ENCODE measurements around the gene UBL5.
A peak's percentile ranks its signal among the peaks of the same experiment; 100 is the strongest.
"Not testable (repeated sequence)": the region's sequence is repeated elsewhere in the genome, so short reads cannot be mapped to it uniquely, and the experiment has no call there.

The UBL5 gene

DNA sequence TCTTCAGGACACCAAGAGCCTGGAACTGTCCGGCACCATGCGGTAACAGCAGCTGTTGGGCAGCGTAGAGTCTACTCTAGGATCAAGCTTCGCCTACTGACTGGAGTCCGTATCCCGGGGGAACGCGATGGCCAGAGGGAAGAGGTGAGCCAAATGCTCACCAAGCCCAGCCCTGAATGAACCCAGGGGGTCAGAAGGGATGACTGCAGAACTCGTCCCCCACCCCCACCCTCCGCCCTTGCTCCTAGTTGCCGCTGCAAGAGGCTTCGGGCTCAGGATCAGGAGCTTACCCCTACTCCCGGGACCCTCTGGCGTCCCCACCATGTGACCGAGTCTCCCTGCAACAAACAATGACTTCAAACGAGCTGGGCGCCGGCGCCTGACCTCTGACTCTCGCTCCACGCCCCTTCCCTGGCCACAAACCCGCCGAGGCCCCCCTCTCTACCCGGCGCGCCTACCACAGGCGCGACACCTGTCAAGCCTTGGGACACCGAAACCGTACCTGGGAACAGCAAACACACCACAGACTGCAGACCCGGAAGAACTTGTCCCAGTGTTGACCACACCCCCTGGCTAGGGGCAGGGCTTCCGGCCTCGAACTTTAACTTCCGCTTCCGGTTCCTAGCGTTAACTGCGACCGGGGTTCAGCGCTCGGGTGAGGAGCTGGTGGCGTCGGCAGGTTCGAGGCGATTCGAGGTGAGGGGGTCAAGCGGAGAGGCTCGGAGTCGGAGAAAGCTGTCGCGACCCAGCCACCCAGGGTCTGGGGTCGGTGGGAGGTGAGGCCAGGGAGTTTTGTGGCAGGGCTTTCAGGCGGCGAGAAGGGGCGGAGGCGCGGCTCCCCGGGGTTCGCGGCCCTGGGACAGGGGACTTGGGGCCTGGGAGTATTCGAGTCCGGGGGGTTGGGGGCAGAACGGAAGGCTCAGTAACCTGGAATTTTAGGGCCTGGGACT lies at the start of gene UBL5:
UBL5 (plus strand) TSS at position 630 of the 950 bp plus-strand sequence. CDS start 420 bp downstream, outside the sequence.
- peak; percentile 74 to 81 for DNase-seq (ENCODE audit: low read depth in 2 of 2)

DNA sequence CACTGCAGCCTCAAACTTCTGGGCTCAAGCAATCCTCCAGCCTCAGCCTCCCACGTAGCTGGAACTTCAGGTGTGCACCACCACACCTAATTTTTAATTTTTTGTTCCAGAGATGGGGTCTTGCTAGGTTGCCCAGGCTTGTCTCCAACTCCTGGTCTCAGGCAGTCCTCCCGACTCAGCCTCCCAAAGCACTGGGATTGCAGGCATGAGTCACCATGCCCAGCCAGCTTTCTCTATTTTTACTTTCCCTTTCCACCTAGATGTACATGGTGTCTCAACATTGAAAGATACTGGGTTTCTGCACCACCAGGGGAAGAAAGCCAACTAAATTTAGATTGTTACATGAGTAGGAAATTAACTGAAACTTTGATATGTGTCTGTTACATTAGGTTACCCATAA lies 45.4 kb upstream of the UBL5 start:
- DNase-seq (ENCODE audit: low read depth in 2 of 2), result no peak

DNA sequence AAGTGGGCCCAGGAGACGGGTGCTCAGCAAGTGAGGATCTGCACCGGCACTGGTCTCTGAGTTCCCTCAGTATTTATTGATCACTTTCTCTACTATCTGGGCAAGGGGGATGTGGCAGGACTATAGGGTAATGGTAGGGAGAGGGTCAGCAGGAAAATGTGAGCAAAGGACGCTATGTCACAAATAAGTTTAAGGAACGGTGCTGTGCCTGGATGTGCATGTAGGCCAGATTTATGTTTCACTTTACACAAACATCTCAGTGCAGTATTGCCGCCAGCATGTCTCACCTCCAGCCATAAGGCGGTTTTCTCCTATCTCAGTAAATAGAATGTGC lies 43.6 kb upstream of the UBL5 start:
- not testable (repeated sequence) for DNase-seq (ENCODE audit: low read depth in 2 of 2)

DNA sequence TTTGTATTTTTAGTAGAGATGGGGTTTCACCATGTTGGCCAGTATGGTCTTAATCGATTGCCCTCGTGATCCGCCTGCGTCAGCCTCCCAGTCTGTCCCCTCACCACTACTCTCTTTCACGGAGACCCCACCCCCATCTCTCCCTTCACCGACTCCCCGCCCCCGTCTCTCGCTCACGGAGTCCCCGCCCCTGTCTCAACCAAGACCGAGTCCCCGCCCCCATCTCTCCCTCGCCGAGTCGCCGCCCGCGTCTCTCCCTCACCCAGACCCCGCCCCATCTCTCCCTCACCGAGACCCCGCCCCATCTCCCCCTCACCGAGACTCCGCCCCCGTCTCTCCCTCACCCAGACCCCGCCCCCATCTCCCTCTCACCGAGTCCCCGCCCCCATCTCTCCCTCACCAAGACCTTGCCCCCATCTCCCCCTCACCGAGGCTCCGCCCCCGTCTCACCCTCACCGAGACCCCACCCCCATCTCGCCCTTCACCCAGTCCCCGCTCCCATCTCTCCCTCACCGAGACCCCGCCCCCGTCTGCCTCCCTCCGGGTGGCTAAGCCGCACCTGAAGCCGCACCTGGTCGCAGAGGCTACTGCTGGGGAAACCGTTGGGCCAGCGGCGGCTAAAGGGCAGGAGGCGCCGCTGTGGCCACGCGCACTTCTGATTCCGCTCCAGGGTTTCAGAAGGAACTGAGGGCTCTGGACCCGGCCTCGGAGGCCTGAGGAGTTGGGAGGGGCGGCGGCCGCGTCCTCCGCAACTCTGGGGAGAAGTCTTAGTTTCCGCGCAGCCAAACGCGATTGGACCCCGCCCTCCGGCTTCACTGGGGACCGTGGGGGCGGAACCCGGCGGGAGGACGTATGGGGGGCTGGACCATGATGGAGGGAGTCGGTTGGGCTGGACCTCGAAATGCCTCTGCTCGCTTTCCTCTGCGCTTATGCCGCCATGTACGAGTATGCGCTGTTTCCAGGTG lies 42.1 kb upstream of the UBL5 start:
- peak; percentile 91 to 99 for DNase-seq (ENCODE audit: low read depth in 2 of 2)

DNA sequence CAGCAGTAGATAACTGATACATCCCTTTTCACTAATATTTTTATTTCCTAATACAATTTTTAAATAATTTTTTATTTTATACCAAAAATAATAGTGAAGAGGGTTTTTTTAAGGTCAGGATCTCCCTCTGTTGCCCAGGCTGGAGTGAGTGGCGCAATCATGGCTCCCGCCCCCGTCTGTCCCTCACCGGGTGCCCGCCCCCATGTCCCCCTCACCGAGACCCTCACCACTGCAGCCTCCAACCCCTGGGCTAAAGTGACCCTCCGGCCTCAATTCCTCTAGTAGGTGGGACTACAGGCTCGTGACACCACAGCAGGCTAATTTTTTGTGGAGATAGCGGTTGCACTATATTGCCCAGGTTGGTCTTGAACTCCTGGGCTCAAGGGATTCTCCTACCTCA lies 41.4 kb upstream of the UBL5 start:
- DNase-seq (ENCODE audit: low read depth in 2 of 2), result no peak

DNA sequence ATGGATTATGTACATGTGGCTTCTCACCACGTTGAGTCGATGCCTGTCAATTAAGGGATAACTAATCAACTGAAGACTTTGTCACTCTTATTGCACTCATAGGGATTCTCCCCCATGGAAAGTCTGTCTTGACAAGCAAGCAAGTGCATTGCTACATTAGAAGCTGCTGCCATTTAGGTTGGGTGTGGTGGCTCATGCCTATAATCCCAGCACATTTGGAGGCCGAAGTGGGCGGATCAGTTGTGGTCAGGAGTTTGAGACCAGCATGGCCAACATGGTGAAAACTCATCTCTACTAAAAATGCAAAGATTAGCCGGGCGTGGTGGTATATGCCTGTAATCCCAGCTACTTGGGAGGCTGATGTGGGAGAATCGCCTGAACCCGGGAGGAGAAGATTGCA lies 40.9 kb upstream of the UBL5 start:
- no peak for DNase-seq (ENCODE audit: low read depth in 2 of 2)

DNA sequence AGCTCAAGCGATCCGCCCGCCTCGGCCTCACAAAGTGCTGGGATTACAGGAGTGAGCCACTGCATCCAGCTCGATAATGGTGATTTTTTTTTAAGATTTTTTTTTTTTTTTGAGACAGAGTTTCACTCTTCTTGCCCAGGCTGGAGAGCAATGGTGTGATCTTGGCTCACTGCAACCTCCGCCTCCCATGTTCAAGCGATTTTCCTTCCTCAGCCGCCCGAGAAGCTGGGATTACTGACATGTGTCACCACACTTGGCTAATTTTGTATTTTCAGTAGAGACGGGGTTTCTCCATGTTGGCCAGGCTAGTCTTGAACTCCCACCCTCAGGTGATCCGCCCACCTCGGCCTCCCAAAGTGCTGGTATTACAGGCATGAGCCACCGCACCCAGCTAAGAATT lies 39.1 kb upstream of the UBL5 start:
- DNase-seq (ENCODE audit: low read depth in 2 of 2), result not testable (repeated sequence)

DNA sequence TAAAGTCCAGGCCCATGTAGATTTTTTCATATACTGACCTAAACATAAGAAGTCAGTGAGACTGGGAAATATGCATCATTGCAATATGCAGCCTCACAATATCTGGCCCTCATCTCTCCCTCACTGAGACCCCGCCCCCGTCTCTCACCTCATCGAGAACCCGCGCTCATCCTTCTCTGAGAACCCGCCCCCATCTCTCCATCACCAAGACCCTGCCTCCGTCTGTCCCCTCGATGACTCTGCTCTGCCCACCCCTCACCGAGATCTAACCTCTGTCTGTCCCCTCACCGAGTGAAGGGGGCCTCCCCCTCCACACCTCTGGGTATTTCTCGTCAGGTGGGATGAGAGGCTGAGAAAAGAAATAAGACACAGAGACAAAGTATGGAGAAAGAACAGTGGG lies 38.7 kb upstream of the UBL5 start:
- no peak for DNase-seq (ENCODE audit: low read depth in 2 of 2)

DNA sequence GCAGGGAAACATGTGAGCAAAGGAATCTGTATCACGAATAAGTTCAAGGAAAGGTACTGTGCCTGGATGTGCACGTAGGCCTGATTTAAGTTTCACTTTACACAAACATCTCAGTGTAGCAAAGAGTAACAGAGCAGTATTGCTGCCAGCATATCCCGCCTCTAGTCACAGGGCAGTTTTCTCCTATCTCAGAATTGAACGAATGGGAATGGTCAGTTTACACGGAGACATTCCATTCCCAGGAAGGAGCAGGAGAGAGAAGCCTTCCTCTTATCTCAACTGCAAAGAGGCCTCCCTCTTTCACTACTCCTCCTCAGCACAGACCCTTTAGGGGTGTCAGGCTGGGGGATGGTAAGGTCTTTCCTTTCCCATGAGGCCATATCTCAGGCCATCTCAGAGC lies 38.1 kb upstream of the UBL5 start:
- DNase-seq (ENCODE audit: low read depth in 2 of 2), result not testable (repeated sequence)

DNA sequence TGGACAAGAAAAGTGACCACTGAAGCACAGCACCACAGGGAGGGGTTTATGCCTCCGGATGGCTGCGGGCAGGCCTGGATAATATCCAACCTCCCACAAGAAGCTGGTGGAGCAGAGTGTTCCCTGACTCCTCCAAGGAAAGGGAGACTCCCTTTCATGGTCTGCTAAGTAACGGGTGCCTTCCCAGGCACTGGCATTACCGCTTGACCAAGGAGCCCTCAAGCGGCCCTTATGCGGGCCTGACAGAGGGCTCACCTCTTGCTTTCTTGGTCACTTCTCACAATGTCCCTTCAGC lies 36.7 kb upstream of the UBL5 start:
- DNase-seq (ENCODE audit: low read depth in 2 of 2), result not testable (repeated sequence)

DNA sequence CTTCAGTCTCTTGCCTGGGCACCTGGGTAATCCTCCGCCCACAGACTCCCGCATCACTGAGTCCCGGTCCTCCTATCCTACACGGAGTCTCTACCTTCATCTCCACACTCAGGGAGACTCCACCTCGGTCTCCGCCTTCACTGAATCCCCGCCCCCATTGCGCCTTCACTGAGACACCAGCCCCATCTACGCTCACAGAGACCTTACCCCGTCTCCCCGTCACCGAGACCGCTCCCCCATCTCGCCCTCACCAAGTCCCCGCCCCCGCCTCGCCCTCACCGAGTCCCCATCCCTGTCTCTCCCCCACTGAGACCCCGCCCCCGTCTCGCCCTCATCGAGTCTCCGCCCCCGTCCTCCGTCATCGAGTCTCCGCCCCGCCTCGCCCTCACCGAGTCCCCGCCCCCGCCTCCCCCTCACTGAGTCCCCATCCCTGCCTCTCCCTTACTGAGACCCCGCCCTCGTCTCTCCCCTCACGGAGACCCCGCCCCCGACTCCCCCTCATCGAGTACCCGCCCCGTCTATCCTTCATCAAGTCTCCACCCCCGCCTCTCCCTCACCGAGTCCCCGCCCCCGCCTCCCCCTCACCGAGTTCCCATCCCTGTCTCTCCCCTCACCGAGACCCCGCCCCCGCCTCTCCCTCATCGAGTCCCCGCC lies 36.0 kb upstream of the UBL5 start:
- DNase-seq (ENCODE audit: low read depth in 2 of 2), result peak; percentile 85 to 96

DNA sequence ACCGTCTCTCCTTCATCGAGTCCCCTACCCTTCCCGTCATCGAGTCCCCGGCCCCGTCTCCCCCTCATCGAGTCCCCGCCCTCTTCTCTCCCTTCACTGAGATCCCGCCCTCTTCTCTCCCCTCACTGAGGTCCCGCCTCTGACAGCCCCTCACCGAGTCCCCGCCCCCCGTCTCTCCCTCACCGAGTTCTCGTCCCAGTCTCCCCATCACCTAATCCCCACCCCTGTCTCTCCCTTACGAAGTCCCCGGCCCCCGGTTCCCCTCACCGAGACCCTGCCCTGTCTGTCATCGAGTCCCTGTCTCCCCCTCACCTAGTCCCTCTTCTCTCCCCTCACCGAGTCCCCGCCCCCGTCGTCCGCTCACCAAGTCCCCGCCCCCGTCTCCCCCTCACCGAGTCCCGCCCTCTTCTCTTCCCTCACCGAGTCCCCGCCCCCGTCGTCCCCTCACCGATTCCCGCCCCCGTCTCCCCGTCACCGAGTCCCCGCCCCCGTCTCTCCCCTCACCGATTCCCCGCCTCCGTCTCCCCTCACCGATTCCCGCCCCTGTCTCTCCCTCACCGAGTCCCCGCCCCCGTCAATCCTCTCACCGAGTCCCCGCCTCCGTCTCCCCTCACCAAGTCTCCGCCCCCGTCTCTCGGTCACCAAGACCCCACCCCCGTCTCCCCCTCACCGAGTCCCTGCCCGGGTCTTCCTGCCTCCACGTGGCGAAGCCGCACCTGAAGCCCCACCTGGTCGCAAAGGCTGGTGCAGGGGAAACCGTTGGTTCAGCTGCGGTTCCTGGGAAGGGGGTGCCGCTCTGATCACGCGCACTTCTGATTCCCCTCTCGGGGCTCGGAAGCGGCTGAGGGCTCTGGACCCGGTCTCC lies 35.3 kb upstream of the UBL5 start:
- DNase-seq (ENCODE audit: low read depth in 2 of 2), result peak; percentile 77 to 96

DNA sequence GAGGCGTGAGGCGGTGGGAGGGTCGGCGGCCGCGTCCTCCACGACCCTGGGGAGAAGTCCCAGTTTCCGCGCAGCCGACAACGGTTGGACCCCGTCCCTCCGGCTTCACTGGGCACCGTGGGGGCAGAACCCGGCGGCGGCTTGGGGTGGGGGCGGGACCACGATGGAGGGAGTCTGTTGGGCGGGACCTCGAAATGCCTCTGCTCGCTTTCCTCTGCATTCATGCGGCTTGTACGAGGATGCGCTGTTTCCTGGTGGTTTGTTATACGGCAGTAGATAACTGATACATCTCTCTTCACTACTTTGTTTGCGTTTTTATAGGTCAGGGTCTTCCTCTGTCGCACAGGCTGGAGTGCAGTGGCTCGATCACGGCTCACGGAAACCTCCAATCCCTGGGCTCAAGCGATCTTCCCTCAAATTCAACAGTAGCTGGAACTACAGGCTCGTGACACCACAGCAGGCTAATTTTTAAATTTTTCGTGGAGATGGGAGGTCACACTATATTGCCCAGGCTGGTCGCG lies 34.6 kb upstream of the UBL5 start:
- peak in 1 of 2 donors; percentile 49 for DNase-seq (ENCODE audit: low read depth in 2 of 2)

DNA sequence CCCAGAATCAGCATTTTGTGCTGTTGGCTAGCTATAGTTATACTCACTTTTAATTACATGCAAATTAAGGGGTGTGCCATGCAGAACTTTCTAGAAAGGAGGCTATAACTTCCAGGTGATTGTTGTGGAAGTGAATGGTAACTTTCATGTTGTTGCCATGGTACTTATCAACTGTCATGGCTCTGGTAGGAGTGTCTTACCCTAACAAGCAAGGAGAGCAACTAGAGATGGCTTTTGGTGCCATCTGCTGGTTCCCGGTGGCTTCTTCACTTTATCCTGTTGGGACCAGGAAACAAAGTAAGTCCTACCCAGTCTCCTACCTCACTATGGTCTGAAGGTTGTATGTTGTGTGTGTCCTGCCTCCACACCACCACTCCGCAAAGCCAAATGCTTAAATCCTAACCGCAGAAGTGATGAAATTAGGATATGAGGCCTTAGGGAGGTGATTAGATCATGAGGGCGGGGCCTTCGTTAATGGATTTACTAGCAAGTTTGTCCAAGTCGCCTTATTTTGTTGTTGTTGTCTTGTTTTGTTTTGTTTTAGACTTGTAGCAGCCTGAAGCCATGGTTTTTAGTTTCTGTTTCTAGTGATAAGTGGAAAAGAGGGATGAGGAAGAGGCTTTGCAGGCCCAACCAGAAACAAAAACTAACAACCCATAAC lies 31.5 kb upstream of the UBL5 start:
- peak; percentile 62 to 69 for DNase-seq (ENCODE audit: low read depth in 2 of 2)

DNA sequence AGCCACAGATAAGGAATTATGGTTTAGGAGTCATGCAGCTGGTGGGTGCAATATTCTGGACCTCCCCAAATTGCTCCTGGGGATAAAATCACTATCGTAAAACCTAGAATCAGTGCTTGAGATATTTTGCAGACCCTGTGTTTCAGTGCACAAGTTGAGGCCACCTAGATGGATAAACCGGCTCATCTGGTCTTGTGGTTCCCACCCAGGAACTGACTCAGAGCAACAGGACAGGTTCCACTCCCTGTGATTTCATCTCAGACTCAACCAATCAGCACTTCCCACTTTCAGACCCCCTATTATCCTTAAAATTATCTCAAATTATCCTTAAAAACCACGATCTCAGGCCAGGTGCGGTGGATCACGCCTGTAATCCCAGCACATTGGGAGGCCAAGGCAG lies 29.8 kb upstream of the UBL5 start:
- no peak for DNase-seq (ENCODE audit: low read depth in 2 of 2)

DNA sequence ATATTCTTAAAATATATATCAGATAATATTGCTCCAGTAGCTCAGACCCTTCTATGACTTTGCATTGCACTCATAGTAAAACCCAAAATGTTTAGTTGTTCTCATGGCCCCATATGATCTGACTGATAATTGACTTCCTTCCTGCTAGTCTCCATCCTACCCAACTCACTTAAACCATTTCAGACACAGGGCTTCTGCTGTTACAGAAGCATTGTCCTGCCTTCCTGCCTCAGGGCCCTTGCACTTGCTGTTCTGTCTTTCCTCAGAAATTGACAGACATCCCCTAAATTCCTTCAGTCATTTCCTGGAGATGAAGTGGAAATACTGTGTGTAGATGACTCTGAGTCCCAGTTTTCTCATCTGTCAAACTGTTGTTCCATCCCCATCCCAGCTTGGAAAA lies 28.6 kb upstream of the UBL5 start:
- DNase-seq (ENCODE audit: low read depth in 2 of 2), result no peak

DNA sequence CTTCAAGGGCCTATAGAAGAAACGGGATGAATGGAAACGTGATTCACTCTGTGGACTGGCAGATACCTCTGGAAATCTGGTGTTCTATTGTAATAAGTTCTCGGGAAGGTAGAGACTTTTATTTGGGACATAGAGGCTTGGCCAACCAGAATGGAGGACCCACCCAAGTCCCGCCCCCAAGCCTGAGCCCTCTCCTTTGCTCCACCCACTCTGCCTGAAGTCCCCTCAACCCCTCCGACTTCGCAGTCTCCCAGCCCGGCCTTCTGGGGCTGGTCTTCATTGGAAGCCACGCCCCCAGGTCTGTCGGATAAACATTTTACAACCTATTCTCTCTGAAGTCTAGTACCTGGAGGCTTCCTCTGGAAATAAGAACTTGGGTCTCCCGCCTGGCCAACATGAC lies 25.7 kb upstream of the UBL5 start:
- no peak for DNase-seq (ENCODE audit: low read depth in 2 of 2)

DNA sequence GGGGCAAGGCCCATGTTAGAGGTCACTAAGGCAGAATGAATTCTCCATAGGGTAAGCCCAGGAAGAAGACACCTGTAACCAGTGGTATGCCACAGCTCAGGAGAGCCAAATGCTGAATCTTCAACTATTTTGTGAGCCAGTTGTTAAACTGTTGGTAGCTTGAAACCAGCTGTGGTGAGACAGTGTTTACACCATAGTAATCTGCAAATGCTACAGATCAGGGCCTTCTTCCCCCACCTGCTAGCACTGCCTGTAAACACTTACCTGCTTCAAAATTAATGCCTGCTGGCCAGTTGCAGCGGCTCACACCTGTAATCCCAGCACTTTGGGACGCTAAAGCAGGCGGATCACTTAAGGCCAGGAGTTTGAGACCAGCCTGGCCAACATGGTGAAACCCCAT lies 20.9 kb upstream of the UBL5 start:
- no peak for DNase-seq (ENCODE audit: low read depth in 2 of 2)

DNA sequence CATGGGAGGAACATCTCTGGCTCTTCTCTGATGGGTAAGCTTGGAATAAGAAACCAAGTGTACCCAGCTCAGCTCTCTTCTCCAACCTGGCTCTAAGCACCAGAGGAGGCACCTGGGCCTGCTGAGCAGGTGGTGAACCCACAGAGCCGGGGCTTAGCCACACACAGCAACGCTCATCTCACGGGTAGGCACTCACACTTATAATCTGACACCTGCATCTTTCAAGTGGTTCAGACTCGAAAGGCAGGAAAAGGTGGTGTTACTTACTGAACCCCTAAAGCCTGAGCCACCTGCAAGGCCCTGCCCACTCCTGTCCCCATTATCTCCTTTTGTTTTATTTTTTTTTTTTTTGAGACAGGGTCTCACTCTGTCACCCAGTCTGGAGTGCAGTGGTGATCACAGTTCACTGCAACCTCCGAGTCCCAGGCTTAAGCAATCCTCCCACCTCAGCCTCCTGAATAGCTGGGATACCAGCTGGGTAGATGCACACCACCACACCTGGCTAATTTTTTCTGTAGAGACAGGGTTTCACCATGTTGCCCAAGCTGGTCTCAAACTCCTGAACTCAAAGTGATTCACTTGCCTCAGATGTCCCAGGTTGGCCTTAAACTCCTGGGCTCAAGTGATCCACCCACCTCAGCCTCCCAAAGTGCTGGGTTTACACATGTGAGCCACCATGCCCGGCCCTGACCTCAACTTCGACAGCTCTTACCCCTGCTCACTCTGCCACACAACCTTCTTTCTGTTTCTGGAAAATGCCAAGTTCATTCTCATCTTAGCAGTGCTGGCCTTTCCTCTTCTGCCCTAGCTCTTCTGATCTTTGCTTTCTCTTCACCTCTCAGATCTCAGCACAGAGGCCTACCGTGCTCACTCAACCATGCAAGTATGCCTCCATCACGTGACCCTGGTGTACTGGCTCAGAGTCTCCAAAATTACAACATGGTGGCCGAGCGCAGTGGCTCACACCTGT lies 18.6 kb upstream of the UBL5 start:
- DNase-seq (ENCODE audit: low read depth in 2 of 2), result no peak

Data from stimulated activated CD8-positive, alpha-beta memory T cell treated with anti-CD3 and anti-CD28 coated beads, Interleukin-2, amount 100 ng/mL, for 1 hour (primary cell).